Muscle layer of duodenum (tissue), 2 donors: ENCODE results near the gene FAM181A.

Experiments
- H3K27ac ChIP-seq: one replicate; pipeline ENCODE4 v1.7.0; 2013; ENCODE audit warnings: mild to moderate bottlenecking, low read length
- H3K27me3 ChIP-seq: one replicate; pipeline ENCODE4 v1.7.0; 2013; ENCODE audit warnings: low read depth, mild to moderate bottlenecking, control low read depth, low read length
- H3K36me3 ChIP-seq, 2 donors: one replicate each; pipeline ENCODE4 v1.7.0; 2013; ENCODE audit warnings: low read length in 2 of 2, control low read depth in 1 of 2, mild to moderate bottlenecking in 1 of 2; ENCODE audit not compliant: insufficient read depth in 2 of 2, control insufficient read depth in 1 of 2
- H3K4me1 ChIP-seq, 2 donors: one replicate each; pipeline ENCODE4 v1.7.0; 2013; ENCODE audit warnings: low read length in 2 of 2, mild to moderate bottlenecking in 2 of 2, control low read depth in 1 of 2, moderate library complexity in 1 of 2; ENCODE audit not compliant: insufficient read depth in 2 of 2, control insufficient read depth in 1 of 2
- H3K4me3 ChIP-seq, 2 donors: one replicate each; pipeline ENCODE4 v1.7.0; 2013; ENCODE audit warnings: low read length in 2 of 2, low read depth in 1 of 2, mild to moderate bottlenecking in 1 of 2
- H3K9me3 ChIP-seq, 2 donors: one replicate each; pipeline ENCODE4 v1.7.0; 2013; ENCODE audit warnings: low read length in 2 of 2, control low read depth in 1 of 2, mild to moderate bottlenecking in 1 of 2; ENCODE audit not compliant: control insufficient read depth in 1 of 2
- donor health status: healthy.

Gene FAM181A

GRCh38 chr14:93932642-93933041, 5.5 kb downstream of the FAM181A start:
- Histone ChIP-seq H3K9me3 (no peaks in the 10 kb centered on the region), H3K36me3 (peaks cover 0 to 19% of the 10 kb centered on the region in 2 donors), H3K4me1 (peaks cover 0 to 25% of the 10 kb centered on the region in 2 donors), H3K27ac (no peak overlapping the region), H3K27me3 (no peaks in the 10 kb centered on the region), H3K4me3 (no peak overlapping the region)

- Histone ChIP-seq H3K36me3 (peaks cover 0 to 21% of the 10 kb centered on the region in 2 donors), H3K27me3 (no peaks in the 10 kb centered on the region), H3K9me3 (no peaks in the 10 kb centered on the region), H3K27ac (no peak overlapping the region), H3K4me1 (peaks cover 0 to 30% of the 10 kb centered on the region in 2 donors), H3K4me3 (no peak overlapping the region)
Observed at GRCh38 chr14:93935213-93935612, 8.1 kb downstream of the FAM181A start.

- Histone ChIP-seq H3K4me3 (no peak overlapping the region), H3K27me3 (no peaks in the 10 kb centered on the region), H3K27ac (no peak overlapping the region), H3K4me1 (peaks cover 0 to 31% of the 10 kb centered on the region in 2 donors), H3K9me3 (no peaks in the 10 kb centered on the region), H3K36me3 (peaks cover 0 to 15% of the 10 kb centered on the region in 2 donors)
Observed at GRCh38 chr14:93936245-93936644, 9.1 kb downstream of the FAM181A start.

GRCh38 chr14:93936926-93937325, 9.8 kb downstream of the FAM181A start:
- peaks cover 0 to 15% of the 10 kb centered on the region in 2 donors for H3K36me3 ChIP-seq
- H3K4me3 ChIP-seq: no peak overlapping the region
- no peaks in the 10 kb centered on the region for H3K9me3 ChIP-seq
- H3K4me1 ChIP-seq: peaks cover 0 to 31% of the 10 kb centered on the region in 2 donors
- no peak overlapping the region for H3K27ac ChIP-seq
- no peaks in the 10 kb centered on the region for H3K27me3 ChIP-seq

- Histone ChIP-seq H3K4me3 (no peak overlapping the region), H3K4me1 (peaks cover 0 to 31% of the 10 kb centered on the region in 2 donors), H3K27me3 (no peaks in the 10 kb centered on the region), H3K9me3 (no peaks in the 10 kb centered on the region), H3K36me3 (peaks cover under 1 to 15% of the 10 kb centered on the region in 2 donors), H3K27ac (no peak overlapping the region)
Observed at GRCh38 chr14:93937519-93937918, 10.4 kb downstream of the FAM181A start.

GRCh38 chr14:93938751-93939303, 11.7 kb downstream of the FAM181A start:
- Histone ChIP-seq H3K9me3 (no peaks in the 10 kb centered on the region), H3K27me3 (no peaks in the 10 kb centered on the region), H3K36me3 (peaks cover 5 to 11% of the 10 kb centered on the region in 2 donors), H3K4me3 (no peak overlapping the region), H3K27ac (no peak overlapping the region), H3K4me1 (peaks cover 0 to 31% of the 10 kb centered on the region in 2 donors)

GRCh38 chr14:93939304-93940229, 12.4 kb downstream of the FAM181A start:
- Histone ChIP-seq H3K36me3 (peaks cover 5 to 11% of the 10 kb centered on the region in 2 donors), H3K9me3 (no peaks in the 10 kb centered on the region), H3K27ac (no peak overlapping the region), H3K4me3 (no peak overlapping the region), H3K27me3 (no peaks in the 10 kb centered on the region), H3K4me1 (peaks cover 0 to 24% of the 10 kb centered on the region in 2 donors)

- Histone ChIP-seq H3K36me3 (peaks cover 5 to 11% of the 10 kb centered on the region in 2 donors), H3K27ac (no peak overlapping the region), H3K9me3 (no peaks in the 10 kb centered on the region), H3K27me3 (no peaks in the 10 kb centered on the region), H3K4me1 (peaks cover 0 to 16% of the 10 kb centered on the region in 2 donors), H3K4me3 (no peak overlapping the region)
Observed at GRCh38 chr14:93940437-93940836, 13.3 kb downstream of the FAM181A start.

- H3K27me3 ChIP-seq: no peaks in the 10 kb centered on the region
- H3K36me3 ChIP-seq: peaks cover 7 to 11% of the 10 kb centered on the region in 2 donors
- no peak overlapping the region for H3K4me3 ChIP-seq
- H3K27ac ChIP-seq: no peak overlapping the region
- peaks cover 0 to 12% of the 10 kb centered on the region in 2 donors for H3K4me1 ChIP-seq
- H3K9me3 ChIP-seq: no peaks in the 10 kb centered on the region
Observed at GRCh38 chr14:93941293-93941910, 14.3 kb downstream of the FAM181A start.

GRCh38 chr14:93943052-93943451, 15.9 kb downstream of the FAM181A start:
- no peak overlapping the region for H3K4me3 ChIP-seq
- H3K4me1 ChIP-seq: peaks cover 0 to 10% of the 10 kb centered on the region in 2 donors
- H3K27ac ChIP-seq: no peak overlapping the region

GRCh38 chr14:93943930-93944329, 16.8 kb downstream of the FAM181A start:
- no peaks in the 10 kb centered on the region for H3K9me3 ChIP-seq
- no peak overlapping the region for H3K27ac ChIP-seq
- no peaks in the 10 kb centered on the region for H3K27me3 ChIP-seq
- peaks cover 9 to 15% of the 10 kb centered on the region in 2 donors for H3K36me3 ChIP-seq
- H3K4me3 ChIP-seq: no peak overlapping the region
- H3K4me1 ChIP-seq: peaks cover 0 to 10% of the 10 kb centered on the region in 2 donors

More at GRCh38 chr14:93943052-93943451, 15.9 kb downstream of the FAM181A start:
- H3K36me3 ChIP-seq: peaks cover 9 to 15% of the 10 kb centered on the region in 2 donors
- no peaks in the 10 kb centered on the region for H3K27me3 ChIP-seq
- H3K9me3 ChIP-seq: no peaks in the 10 kb centered on the region
